SU-DHL-6 (cell line): ENCODE data around the gene NPBWR2.

Source experiments
- EZH2phosphoT487 ChIP-seq: fragments of 200-600 bp; sonication (generic), shearing (Covaris generic); conservative IDR thresholded peaks from 2 replicates; pipeline ENCODE4 v1.6.1; 2018; ENCODE audit warnings: mild to moderate bottlenecking, antibody characterized with exemption, low read length, moderate library complexity, mixed read lengths
- TF ChIP-seq, protein P1 (sequence below): fragments of 200-600 bp; sonication (generic); IDR thresholded peaks from one replicate; pipeline ENCODE4 v1.5.1; 2017; ENCODE audit warnings: antibody characterized with exemption, mild to moderate bottlenecking, low read length, moderate library complexity; ENCODE audit not compliant: insufficient read depth, poor library complexity, severe bottlenecking

GRCh38 chr20:64068386-64069208, 38.8 kb downstream of the NPBWR2 start:
- TF ChIP-seq, protein P1, sequence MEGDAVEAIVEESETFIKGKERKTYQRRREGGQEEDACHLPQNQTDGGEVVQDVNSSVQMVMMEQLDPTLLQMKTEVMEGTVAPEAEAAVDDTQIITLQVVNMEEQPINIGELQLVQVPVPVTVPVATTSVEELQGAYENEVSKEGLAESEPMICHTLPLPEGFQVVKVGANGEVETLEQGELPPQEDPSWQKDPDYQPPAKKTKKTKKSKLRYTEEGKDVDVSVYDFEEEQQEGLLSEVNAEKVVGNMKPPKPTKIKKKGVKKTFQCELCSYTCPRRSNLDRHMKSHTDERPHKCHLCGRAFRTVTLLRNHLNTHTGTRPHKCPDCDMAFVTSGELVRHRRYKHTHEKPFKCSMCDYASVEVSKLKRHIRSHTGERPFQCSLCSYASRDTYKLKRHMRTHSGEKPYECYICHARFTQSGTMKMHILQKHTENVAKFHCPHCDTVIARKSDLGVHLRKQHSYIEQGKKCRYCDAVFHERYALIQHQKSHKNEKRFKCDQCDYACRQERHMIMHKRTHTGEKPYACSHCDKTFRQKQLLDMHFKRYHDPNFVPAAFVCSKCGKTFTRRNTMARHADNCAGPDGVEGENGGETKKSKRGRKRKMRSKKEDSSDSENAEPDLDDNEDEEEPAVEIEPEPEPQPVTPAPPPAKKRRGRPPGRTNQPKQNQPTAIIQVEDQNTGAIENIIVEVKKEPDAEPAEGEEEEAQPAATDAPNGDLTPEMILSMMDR: no peak
- TF ChIP-seq EZH2phosphoT487: no peak
